Activated naive CD4-positive, alpha-beta T cell treated with anti-CD3 and anti-CD28 coated beads, Interleukin-2, amount 50 U/mL, for 16 hours (primary cell): ENCODE data around the gene CHL1.

Experiments
- DNase-seq: peaks from one replicate; pipeline ENCODE4 v3.0.0-alpha.2; 2020

The CHL1 gene, protein sequence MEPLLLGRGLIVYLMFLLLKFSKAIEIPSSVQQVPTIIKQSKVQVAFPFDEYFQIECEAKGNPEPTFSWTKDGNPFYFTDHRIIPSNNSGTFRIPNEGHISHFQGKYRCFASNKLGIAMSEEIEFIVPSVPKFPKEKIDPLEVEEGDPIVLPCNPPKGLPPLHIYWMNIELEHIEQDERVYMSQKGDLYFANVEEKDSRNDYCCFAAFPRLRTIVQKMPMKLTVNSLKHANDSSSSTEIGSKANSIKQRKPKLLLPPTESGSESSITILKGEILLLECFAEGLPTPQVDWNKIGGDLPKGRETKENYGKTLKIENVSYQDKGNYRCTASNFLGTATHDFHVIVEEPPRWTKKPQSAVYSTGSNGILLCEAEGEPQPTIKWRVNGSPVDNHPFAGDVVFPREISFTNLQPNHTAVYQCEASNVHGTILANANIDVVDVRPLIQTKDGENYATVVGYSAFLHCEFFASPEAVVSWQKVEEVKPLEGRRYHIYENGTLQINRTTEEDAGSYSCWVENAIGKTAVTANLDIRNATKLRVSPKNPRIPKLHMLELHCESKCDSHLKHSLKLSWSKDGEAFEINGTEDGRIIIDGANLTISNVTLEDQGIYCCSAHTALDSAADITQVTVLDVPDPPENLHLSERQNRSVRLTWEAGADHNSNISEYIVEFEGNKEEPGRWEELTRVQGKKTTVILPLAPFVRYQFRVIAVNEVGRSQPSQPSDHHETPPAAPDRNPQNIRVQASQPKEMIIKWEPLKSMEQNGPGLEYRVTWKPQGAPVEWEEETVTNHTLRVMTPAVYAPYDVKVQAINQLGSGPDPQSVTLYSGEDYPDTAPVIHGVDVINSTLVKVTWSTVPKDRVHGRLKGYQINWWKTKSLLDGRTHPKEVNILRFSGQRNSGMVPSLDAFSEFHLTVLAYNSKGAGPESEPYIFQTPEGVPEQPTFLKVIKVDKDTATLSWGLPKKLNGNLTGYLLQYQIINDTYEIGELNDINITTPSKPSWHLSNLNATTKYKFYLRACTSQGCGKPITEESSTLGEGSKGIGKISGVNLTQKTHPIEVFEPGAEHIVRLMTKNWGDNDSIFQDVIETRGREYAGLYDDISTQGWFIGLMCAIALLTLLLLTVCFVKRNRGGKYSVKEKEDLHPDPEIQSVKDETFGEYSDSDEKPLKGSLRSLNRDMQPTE (N-terminal part only)

GRCh38 chr3:196311-197148 is at the start of gene CHL1:
TSS of gene CHL1 (plus strand) at chr3:196763. CDS start at chr3:319777, 123,014 bp downstream.
- no peak for DNase-seq

GRCh38 chr3:151614-152189 is 44.9 kb upstream of the CHL1 start:
- no peak for DNase-seq

DNA sequence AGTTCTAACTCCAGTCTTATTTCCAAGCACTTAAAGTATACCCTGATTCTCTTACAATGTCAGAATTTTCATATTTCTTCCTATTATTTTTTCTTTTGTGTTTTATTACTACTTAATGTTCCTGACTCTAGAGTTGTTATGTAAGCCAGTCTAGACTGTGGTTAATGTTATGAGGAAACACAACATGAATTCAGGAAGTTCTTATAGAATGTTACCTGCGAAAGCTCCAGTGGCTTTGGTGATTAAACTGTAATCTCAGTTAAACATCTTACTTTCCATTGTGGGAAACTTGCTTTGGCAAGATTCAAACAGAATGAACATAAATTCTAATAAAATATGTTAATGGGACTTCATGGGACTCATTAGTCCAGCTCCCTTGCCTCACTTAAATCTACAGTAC is 36.6 kb upstream of the CHL1 start:
- no peak for DNase-seq

DNA sequence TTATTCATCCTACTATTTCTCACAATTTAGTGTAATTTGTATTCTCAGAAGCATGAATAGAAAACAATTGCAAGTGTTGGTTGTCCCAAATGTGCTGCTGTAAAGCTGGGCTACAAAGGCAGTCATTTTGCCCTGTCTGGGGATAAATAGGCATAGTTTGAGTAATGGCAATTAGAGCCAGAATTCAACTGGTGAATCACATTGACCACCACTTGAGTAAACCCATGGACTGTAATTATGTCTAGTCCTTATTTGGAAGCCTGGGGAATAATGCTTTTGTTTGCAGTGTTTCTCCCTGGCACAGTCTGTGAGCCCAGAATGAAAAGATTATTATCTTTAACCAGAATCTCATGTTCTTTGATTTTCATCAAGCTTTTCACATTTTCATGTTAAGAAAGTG is 30.5 kb upstream of the CHL1 start:
- no peak for DNase-seq

DNA sequence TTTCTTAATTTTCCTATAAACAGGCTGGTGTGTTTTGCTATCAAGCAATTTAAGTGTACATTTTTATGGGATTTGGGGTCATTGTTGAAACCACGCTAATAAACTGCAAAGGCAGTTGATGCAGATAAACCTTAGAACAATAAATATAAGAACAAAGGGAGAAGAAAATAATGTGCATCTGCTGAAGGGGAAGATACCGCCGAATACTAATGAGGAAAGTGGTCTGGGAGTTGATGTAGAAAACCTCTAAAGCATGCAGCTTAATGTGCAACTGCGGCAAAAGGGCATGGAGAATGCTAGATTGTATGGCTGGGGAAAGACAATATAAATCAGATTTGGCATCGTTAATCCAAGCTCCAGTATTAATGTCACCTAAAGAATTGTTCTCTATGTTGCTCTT is 29.8 kb upstream of the CHL1 start:
- DNase-seq, result no peak

DNA sequence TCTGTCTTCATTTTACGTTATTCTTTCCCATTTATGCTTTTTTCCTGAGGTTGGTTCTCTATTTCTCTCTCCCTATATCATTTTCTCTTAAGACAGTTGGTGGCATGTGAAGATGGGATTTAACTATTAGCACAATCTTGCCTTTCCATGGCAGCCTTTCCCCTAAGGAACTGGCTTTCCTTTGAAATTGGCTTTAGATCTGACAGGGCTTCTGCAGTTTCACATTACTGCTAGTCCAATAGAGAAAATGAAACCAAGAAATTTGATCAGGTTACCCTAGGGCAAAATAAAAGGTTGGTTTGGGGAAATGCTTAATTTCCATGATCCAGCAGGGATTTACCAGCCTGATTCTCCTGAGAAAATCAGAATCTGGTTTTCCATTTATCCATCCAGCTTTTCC is 22.7 kb upstream of the CHL1 start:
- DNase-seq, result no peak

DNA sequence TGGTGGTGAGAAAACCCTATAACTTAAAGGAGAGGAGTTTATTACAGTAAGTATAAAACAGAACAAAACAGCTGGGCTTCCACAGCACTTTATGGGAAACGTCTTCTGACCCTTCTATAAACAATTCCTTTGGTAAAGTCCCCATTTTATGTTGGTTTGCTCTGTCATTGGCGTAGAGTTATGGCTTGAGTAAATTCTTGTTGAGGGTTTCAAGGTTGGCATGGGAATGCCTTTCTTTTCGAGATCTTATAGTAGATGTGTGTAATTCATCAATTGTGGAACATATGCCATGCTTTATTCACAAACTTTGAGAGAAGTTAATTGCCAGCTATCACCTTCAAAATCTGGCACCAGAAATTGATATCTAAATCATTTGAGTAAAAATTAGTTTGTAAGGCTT is 11.6 kb upstream of the CHL1 start:
- DNase-seq, result no peak

- DNase-seq, result no peak
Measured at GRCh38 chr3:192215-192929, 4.2 kb upstream of the CHL1 start.

DNA sequence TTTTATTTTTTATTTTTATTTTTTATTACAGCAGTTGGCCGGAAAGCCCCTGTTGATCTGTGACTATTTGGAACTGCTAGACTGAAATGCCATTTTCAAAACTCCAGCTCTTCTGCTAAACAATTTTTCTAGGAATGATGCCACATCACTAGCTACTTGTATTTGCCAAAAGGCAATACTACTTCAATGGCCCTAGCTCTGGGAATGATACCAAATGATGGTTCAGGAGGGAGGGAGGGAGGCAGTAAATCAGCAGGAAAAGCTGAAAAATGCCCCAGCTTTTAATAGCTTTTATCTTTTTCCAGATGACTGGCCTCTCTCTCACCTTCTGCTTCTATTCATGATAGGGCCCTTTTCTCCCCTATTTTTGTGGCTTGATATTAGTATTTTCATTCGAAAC is 2.6 kb upstream of the CHL1 start:
- DNase-seq, result no peak

- DNase-seq, result no peak
Measured at GRCh38 chr3:194421-194820, 2.1 kb upstream of the CHL1 start.

DNA sequence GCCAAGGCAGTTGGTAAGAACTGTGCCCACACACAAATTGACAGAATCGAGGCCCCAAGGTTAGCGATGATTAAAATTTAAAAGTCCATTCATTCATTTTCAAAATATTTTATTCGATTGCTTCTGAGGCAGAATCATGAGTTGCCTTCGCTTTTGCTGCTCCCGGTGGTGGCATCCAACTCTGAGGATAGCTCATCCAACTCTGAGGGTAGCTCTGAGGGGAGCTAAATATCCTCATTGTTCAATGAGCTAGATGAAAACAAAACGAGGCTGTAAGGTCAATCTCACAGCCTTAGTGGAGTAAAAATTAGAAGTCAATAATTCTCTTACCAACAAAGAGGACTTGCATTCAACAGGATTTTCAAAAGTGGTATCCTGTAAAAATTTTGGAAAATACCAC is 897 bp upstream of the CHL1 start:
- no peak for DNase-seq

GRCh38 chr3:197149-197827 is 725 bp downstream of the CHL1 start:
- DNase-seq, result peak; percentile 9

DNA sequence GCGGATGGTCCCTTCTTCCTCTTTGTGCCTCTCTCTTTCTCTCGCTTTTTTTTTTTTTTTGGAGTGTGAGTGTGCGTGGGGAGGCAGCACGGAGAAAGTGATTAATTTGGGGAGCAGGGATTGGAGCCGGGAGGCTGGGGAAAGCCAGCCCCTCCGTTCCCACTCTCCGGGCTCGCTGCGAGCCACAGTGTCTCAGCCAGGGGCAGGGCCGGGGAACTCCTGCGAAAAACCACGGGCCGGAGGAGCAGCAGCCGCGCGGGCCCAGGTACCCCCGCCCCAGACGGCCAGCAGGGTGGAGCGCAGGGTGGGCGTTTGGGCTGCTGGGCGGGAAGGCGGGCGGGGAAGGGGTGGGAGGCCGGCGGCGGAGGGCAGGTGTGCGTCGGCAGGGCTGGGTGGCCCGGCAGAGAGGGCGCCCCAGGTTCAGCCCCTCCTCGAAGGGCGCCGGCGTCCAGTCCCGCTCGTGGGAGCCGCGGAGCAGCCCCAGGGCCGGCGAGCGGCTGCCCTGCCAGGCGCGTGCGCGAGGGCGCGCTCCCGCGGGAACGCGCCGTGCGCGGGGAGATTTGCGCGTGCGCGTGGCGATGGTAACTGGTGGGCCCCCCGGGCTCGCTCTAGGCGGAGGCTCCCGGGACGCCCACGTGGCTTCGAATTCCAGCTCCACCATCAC is 1.4 kb downstream of the CHL1 start:
- no peak for DNase-seq

GRCh38 chr3:199835-200234 is 3.3 kb downstream of the CHL1 start:
- no peak for DNase-seq

GRCh38 chr3:200758-201325 is 4.3 kb downstream of the CHL1 start:
- DNase-seq, result no peak

DNA sequence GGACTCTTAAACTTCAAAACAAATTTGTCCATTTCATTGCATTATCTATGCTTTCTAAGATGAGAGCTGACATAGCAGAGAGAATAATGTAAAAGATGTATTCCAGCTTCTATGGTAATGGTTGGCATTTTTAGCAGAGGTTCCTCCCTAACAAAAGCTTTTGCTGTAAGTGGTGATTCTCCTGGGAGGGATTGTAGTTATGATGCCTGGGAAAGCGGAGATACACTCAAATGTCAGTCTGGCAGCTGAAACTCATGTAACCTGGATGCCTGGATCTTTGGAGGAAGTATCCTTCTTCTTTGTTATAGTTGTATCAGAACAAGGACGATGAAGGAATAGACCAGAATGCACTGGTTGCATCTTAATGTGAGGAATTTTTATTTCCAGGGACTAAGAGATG is 7.5 kb downstream of the CHL1 start:
- DNase-seq, result no peak

DNA sequence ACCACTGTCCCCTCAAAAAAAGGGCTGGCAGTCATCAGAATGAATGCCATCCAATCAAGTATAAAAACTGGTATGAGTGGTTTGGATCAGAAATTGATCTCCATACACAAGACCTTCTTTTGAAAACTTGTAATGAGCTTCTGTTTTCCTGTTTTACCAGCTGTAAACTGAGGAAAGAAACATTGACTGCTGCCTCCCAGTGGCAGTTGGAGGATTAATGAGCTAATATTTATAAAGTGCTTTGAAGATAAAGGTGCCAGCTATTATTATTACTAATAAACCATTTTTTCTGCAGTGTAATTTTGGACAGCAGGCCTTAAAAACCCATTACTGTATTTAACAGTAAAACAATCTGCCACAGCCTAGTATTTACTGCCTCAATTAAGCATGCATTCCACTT is 11.4 kb downstream of the CHL1 start:
- no peak for DNase-seq

GRCh38 chr3:210669-211068 is 14.1 kb downstream of the CHL1 start:
- DNase-seq, result no peak

DNA sequence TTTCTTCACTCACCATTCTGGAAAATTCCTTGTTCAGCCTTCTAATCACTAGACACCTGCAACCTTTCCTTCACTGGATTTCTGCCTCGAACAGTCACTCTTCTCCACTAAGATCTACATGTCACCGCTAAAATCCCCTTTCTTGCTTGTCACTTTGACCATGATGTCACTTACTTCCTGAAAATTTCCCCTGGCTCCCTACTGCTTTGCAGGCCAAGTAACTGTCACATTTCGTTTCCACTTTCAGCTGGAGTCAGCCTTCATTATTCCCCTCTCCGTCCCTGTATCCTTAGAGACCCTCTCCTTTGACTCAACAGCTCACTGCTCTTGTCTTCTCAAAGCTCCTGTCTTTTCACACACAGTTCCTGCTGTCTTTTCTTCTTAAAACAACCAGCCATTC is 15.9 kb downstream of the CHL1 start:
- DNase-seq, result no peak
